OCI-LY1 (cell line): ENCODE measurements around the gene RARRES2.

Experiments used
- H2AFZ ChIP-seq: fragments of 200-600 bp; sonication (generic), shearing (Covaris generic); 2 replicates; pipeline ENCODE4 v1.6.0; 2014; ENCODE audit warnings: antibody characterized with exemption, mild to moderate bottlenecking, low read length
- H3F3A ChIP-seq: fragments of 200-600 bp; sonication (generic), shearing (Covaris generic); 2 replicates; pipeline ENCODE4 v1.6.0; 2014; ENCODE audit warnings: mild to moderate bottlenecking, antibody characterized with exemption, low read length, moderate library complexity; ENCODE audit not compliant: insufficient read depth
- H3K27ac ChIP-seq: fragments of 200-600 bp; sonication (generic); 2 replicates; pipeline ENCODE4 v1.5.1; 2014; ENCODE audit warnings: low read length, mixed run types, mild to moderate bottlenecking, low read depth; ENCODE audit not compliant: poor library complexity, severe bottlenecking
- H3K27me3 ChIP-seq: fragments of 200-600 bp; sonication (generic); 2 replicates; pipeline ENCODE4 v1.6.0; 2014; ENCODE audit warnings: antibody characterized with exemption, mild to moderate bottlenecking, low read length, moderate library complexity; ENCODE audit not compliant: insufficient read depth
- H3K36me3 ChIP-seq: fragments of 200-600 bp; sonication (generic); 2 replicates; pipeline ENCODE4 v1.6.1; 2014; ENCODE audit warnings: mild to moderate bottlenecking, antibody characterized with exemption, low read length, moderate library complexity, mixed read lengths; ENCODE audit not compliant: insufficient read depth
- H3K4me1 ChIP-seq: fragments of 200-600 bp; sonication (generic); 2 replicates; pipeline ENCODE4 v1.5.1; 2014; ENCODE audit warnings: mild to moderate bottlenecking, low read length, moderate library complexity; ENCODE audit not compliant: insufficient read depth, severe bottlenecking
- H3K4me2 ChIP-seq: fragments of 200-600 bp; sonication (generic), shearing (Covaris generic); 2 replicates; pipeline ENCODE4 v1.6.1; 2014; ENCODE audit warnings: low read length
- H3K4me3 ChIP-seq: fragments of 200-600 bp; sonication (generic); 2 replicates; pipeline ENCODE4 v1.5.1; 2014; ENCODE audit warnings: low read length, low read depth, mild to moderate bottlenecking, mixed read lengths; ENCODE audit not compliant: poor library complexity, severe bottlenecking
- H3K79me2 ChIP-seq: fragments of 200-600 bp; shearing (Covaris generic); 2 replicates; pipeline ENCODE4 v1.6.1; 2016; ENCODE audit warnings: mixed run types, low read length, mixed read lengths; ENCODE audit not compliant: insufficient read depth
- H3K9ac ChIP-seq: fragments of 200-600 bp; sonication (generic), shearing (Covaris generic); 2 replicates; pipeline ENCODE4 v1.6.1; 2014; ENCODE audit warnings: mild to moderate bottlenecking, low read length, mixed read lengths
- H3K9me2 ChIP-seq: fragments of 200-600 bp; sonication (generic), shearing (Covaris generic); 2 replicates; pipeline ENCODE4 v1.6.1; 2014; ENCODE audit warnings: low read depth, mild to moderate bottlenecking, low read length, mixed read lengths
- H3K9me3 ChIP-seq: fragments of 200-600 bp; shearing (Covaris generic); 2 replicates; pipeline ENCODE4 v1.6.1; 2014; ENCODE audit warnings: low read length, mixed read lengths
- H4K20me1 ChIP-seq: fragments of 200-600 bp; sonication (generic), shearing (Covaris generic); 2 replicates; pipeline ENCODE4 v1.6.0; 2016; ENCODE audit warnings: mild to moderate bottlenecking, low read length; ENCODE audit not compliant: insufficient read depth
- EZH2 ChIP-seq: fragments of 200-600 bp; sonication (generic), shearing (Covaris generic); IDR thresholded peaks from 2 replicates; pipeline ENCODE4 v1.8.0; 2017; ENCODE audit warnings: borderline replicate concordance, mixed run types, mild to moderate bottlenecking, antibody characterized with exemption, low read length, moderate library complexity, mixed read lengths
- TF ChIP-seq, protein P1 (sequence below): fragments of 200-600 bp; sonication (generic), shearing (Covaris generic); IDR thresholded peaks from 2 replicates; pipeline ENCODE4 v1.5.1; 2017; ENCODE audit warnings: mild to moderate bottlenecking, antibody characterized with exemption, low read length, moderate library complexity, mixed read lengths

Gene RARRES2

DNA sequence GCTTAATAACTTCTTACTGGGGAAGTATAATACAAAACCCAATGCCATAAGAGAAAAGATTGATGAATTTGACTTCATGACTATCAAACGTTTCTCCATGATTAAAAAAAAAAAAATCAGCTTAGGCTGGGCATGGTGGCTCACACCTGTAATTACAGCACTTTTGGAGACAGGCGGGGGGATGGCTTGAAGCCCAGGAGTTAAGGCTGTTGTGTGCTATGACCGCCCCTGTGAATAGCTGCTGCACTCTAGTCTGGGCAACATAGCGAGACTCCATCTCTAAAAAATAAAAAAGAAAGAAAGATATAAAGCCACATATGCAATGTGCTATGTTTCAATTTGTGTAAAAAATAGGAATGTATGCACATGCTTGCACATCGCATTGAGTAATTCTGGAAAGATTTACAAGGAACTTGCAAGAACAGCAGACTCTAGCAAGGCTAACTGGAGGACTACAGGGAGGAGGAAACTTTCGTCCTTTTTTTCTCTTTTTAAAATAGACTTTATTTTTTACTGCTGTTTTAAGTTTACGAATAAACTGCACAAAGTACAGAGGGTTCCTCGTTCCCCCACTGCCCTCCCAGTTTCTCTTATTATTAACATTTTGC is 10.3 kb upstream of the RARRES2 start:
- H3F3A ChIP-seq, result no peaks in the 10 kb centered on the region
- 0 out of 2 replicates have a peak, but pooled peaks cover 4% of the 10 kb centered on the region for H3K9me3 ChIP-seq
- TF ChIP-seq, protein P1, sequence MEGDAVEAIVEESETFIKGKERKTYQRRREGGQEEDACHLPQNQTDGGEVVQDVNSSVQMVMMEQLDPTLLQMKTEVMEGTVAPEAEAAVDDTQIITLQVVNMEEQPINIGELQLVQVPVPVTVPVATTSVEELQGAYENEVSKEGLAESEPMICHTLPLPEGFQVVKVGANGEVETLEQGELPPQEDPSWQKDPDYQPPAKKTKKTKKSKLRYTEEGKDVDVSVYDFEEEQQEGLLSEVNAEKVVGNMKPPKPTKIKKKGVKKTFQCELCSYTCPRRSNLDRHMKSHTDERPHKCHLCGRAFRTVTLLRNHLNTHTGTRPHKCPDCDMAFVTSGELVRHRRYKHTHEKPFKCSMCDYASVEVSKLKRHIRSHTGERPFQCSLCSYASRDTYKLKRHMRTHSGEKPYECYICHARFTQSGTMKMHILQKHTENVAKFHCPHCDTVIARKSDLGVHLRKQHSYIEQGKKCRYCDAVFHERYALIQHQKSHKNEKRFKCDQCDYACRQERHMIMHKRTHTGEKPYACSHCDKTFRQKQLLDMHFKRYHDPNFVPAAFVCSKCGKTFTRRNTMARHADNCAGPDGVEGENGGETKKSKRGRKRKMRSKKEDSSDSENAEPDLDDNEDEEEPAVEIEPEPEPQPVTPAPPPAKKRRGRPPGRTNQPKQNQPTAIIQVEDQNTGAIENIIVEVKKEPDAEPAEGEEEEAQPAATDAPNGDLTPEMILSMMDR, result no peak
- TF ChIP-seq EZH2, result no peak
- no peak overlapping the region for H3K4me2 ChIP-seq
- H3K36me3 ChIP-seq, result no peaks in the 10 kb centered on the region
- no peak overlapping the region for H3K9ac ChIP-seq
- no peaks in the 10 kb centered on the region for H3K9me2 ChIP-seq
- H3K27me3 ChIP-seq, result no peaks in the 10 kb centered on the region
- H3K4me3 ChIP-seq, result no peak overlapping the region
- H3K4me1 ChIP-seq, result peaks cover 12% of the 10 kb centered on the region
- no peak overlapping the region for H2AFZ ChIP-seq
- no peaks in the 10 kb centered on the region for H4K20me1 ChIP-seq
- no peak overlapping the region for H3K27ac ChIP-seq
- no peaks in the 10 kb centered on the region for H3K79me2 ChIP-seq

DNA sequence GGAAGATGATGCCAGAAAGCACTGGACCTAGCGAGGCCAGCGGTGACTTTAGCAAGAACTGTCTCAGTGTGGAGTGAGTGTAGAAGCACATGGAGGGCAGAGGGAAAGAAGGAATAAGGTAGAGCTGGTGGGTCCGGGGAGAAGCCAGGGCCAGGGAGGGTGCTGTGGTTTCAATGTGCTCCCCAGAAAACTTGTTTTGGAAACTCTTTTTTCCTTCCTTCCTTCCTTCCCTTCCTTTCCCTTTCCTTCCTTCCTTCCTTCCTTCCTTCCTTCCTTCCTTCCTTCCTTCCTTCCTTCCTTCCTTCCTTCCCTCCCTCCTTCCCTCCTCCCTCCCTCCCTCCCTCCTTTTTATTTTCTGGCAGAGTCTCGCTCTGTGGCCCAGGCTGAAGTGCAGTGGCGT is 5.5 kb upstream of the RARRES2 start:
- no peaks in the 10 kb centered on the region for H3K79me2 ChIP-seq
- no peaks in the 10 kb centered on the region for H3F3A ChIP-seq
- peaks cover 15% of the 10 kb centered on the region for H3K9me3 ChIP-seq
- no peak overlapping the region for H3K9ac ChIP-seq
- no peak overlapping the region for H3K4me2 ChIP-seq
- H2AFZ ChIP-seq, result no peak overlapping the region
- no peak overlapping the region for H3K27ac ChIP-seq
- no peak overlapping the region for H3K4me3 ChIP-seq
- no peaks in the 10 kb centered on the region for H3K9me2 ChIP-seq
- TF ChIP-seq EZH2, result no peak
- TF ChIP-seq, protein P1, result no peak
- peaks cover 7% of the 10 kb centered on the region; the same call in 1 of the 2 replicates for H3K27me3 ChIP-seq
- no peaks in the 10 kb centered on the region for H3K4me1 ChIP-seq
- no peaks in the 10 kb centered on the region for H4K20me1 ChIP-seq
- no peaks in the 10 kb centered on the region; the same call in 1 of the 2 replicates for H3K36me3 ChIP-seq

DNA sequence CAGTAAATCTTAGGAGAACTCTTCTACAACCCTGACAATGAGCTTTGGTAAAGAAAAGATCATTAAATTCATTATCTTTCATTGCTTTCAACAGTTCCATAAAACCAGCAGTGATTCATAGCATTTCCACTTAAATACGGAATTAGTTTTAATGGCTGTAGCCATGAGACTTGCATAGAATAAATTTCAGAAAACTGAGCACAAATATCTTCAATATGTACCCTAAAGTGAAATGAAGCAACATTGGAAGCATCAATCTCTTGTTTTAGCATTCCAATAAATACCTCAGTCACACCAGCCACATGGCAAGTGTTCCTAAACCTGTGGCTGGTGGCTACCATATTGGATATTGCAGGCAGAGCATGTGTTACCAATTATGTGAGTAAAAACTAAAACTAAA is 3.6 kb upstream of the RARRES2 start:
- Histone ChIP-seq H3K79me2 (no peaks in the 10 kb centered on the region), H4K20me1 (no peaks in the 10 kb centered on the region), H3K4me3 (no peak overlapping the region), H3K4me1 (no peaks in the 10 kb centered on the region), H3K4me2 (no peak overlapping the region), H3K27me3 (peaks cover 7% of the 10 kb centered on the region; the same call in 1 of the 2 replicates), H3K9ac (no peak overlapping the region), H3F3A (no peaks in the 10 kb centered on the region), H3K36me3 (no peaks in the 10 kb centered on the region; the same call in 1 of the 2 replicates), H3K9me3 (peaks cover 15% of the 10 kb centered on the region), H2AFZ (no peak overlapping the region), H3K9me2 (no peaks in the 10 kb centered on the region), H3K27ac (no peak overlapping the region)
- TF ChIP-seq, protein P1, result no peak
- TF ChIP-seq EZH2, result no peak
